ENCODE data around the gene AANAT.

Gene AANAT

GRCh38 chr17:76474894-76475293, 7.5 kb downstream of the AANAT start:
- H3K4me3 ChIP-seq (ENCODE audit: low read length) = no peak overlapping the region
- TF ChIP-seq, protein P1, sequence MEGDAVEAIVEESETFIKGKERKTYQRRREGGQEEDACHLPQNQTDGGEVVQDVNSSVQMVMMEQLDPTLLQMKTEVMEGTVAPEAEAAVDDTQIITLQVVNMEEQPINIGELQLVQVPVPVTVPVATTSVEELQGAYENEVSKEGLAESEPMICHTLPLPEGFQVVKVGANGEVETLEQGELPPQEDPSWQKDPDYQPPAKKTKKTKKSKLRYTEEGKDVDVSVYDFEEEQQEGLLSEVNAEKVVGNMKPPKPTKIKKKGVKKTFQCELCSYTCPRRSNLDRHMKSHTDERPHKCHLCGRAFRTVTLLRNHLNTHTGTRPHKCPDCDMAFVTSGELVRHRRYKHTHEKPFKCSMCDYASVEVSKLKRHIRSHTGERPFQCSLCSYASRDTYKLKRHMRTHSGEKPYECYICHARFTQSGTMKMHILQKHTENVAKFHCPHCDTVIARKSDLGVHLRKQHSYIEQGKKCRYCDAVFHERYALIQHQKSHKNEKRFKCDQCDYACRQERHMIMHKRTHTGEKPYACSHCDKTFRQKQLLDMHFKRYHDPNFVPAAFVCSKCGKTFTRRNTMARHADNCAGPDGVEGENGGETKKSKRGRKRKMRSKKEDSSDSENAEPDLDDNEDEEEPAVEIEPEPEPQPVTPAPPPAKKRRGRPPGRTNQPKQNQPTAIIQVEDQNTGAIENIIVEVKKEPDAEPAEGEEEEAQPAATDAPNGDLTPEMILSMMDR (conservative IDR thresholded peaks at IDR 0.05; ENCODE audit: low read length) = no peak
- DNase-seq (ENCODE audit: low read depth) = no peak

GRCh38 chr17:76475302-76475701, 7.9 kb downstream of the AANAT start:
- no peak for DNase-seq (ENCODE audit: low read depth)
- TF ChIP-seq, protein P1 (conservative IDR thresholded peaks at IDR 0.05; ENCODE audit: low read length) = no peak
- no peak overlapping the region for H3K4me3 ChIP-seq (ENCODE audit: low read length)

DNA sequence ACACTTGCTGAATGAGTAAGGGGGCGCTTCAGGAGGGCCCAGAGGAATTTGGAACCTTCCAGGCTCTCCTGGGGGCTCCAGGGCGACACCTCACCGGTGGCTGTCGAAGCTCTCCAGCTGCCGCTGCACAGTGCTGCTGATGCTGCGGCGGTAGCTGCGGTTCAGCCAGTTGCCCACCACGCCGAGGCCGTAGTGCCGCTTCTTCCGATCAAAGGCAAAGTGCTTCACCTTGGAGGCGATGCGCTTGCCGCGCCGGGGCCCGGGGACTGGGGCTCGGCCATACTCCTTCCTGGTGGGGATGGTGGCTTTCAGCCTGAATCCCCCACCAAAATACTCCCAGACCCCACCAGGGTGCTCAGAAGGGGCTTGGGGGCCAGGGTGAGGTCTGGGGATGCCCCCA, 9.3 kb downstream of the AANAT start:
- H3K4me3 ChIP-seq (ENCODE audit: low read length) = no peak overlapping the region
- TF ChIP-seq, protein P1 (conservative IDR thresholded peaks at IDR 0.05; ENCODE audit: low read length) = no peak
- DNase-seq (ENCODE audit: low read depth) = no peak

DNA sequence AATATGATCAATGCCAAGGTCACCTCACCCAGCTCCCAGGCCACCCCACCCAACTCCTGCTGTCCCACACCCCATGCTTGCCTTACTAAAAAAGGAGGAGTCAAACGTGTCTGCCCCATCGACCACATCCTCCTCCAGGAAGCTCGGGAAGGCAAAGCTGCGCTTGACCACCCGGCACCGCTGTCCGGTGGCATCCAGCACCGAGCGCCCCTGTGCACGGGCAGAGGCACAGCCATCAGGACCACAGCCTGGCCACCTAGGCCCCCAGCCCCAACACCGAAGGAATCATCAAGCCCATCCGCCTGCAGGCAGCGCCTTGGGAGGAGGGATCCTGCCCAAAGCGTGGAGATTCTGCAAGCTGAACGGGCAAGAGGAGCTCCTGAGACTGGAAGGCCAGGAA, 10.2 kb downstream of the AANAT start:
- no peak overlapping the region for H3K4me3 ChIP-seq (ENCODE audit: low read length)
- DNase-seq (ENCODE audit: low read depth) = no peak
- TF ChIP-seq, protein P1 (conservative IDR thresholded peaks at IDR 0.05; ENCODE audit: low read length) = no peak

- TF ChIP-seq, protein P1 (conservative IDR thresholded peaks at IDR 0.05; ENCODE audit: low read length) = no peak
- DNase-seq (ENCODE audit: low read depth) = no peak
- H3K4me3 ChIP-seq (ENCODE audit: low read length) = no peak overlapping the region
Observed at GRCh38 chr17:76478097-76478496, 10.7 kb downstream of the AANAT start.

- TF ChIP-seq, protein P1 (conservative IDR thresholded peaks at IDR 0.05; ENCODE audit: low read length) = no peak
- H3K4me3 ChIP-seq (ENCODE audit: low read length) = no peak overlapping the region
- no peak for DNase-seq (ENCODE audit: low read depth)
Observed at GRCh38 chr17:76478730-76479514, 11.5 kb downstream of the AANAT start.

- H3K4me3 ChIP-seq (ENCODE audit: low read length) = no peak overlapping the region
- DNase-seq (ENCODE audit: low read depth) = no peak
- TF ChIP-seq, protein P1 (conservative IDR thresholded peaks at IDR 0.05; ENCODE audit: low read length) = no peak
Observed at GRCh38 chr17:76479515-76480060, 12.2 kb downstream of the AANAT start.
